GM19025 (cell line): ENCODE results near the gene TTC39C.

Experiments used
- ATAC-seq: cut with Tn5 transposase; IDR thresholded peaks from one replicate; pipeline ENCODE4 v1.9.1; 2021; ENCODE audit warnings: mild to moderate bottlenecking, low read depth, moderate library complexity; ENCODE audit not compliant: unreplicated experiment

Gene TTC39C

DNA sequence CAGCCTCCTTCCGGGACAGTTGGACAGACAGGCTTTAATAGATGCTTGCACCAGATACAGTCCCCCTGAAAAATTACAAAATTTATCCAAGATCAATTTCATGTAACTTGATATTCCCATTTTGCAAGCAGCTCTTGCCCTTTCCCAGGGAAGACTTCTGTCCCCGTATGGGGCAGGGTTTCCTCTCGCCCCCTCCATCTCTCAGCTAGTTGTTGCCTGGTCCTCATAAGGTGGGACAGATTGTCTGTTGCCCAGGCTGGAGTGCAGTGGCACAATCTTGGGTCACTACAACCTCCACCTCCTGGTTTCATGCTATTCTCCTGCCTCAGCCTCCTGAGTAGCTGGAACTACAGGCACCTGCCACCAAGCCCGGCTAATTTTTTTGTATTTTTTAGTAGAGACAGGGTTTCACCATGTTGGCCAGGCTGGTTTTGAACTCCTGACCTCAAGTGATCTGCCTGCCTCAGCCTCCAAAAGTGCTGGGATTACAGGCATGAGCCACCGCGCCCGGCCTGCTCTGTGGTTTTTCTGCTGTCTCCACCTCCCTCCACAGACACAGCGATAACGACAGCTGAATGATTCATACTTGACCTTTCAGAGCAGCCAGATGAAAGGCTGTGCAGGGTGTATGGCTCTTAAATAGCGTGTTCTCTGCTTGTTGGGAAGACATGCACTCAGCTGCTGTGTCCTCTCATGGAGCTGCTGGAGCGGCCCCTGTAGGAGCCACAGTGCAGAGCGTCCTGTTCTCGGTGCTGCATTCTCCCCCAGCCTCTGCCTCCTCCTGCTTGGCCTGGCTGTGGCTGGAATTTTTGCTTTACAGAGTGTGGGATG lies 61.4 kb downstream of the TTC39C start:
- ATAC-seq: no peak

DNA sequence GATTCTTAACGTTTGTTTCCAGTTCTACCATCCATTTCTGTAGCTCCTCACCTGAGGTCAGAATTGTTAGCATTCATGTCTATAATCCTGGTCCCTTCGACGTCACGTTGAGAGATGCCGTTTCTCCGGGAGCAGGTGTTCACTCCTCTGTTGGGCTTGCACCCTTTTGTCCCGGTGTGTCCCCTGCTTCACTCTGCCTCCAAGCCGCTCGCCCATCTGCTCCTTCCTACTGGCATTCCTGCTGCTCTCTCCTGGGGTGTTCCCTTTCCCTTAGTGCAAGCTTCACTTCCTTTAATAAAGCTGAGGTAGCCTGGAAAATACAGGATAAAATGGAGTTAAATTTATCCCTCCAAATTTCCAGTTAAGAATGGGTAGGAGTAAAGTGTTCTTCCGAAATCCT lies 62.4 kb downstream of the TTC39C start:
- no peak for ATAC-seq

DNA sequence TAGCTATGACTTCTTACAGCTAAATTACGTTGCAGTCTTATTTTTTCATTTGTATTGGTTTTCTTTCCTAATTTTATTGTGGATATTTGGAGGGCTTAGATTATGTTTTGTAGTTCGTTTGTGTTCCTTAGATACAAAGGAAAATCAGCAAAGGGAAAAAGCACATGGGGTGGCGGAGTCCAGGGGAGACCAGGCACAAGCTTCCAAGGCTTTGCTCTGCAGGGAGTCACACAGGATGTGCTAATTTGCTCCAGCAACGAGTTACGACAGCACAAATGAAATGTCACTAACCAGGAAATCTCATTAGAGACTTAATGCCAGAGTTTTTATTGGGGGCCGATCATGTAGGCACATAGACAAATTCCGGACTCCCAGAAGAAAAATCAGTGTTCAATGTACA lies 63.8 kb downstream of the TTC39C start:
- no peak for ATAC-seq

DNA sequence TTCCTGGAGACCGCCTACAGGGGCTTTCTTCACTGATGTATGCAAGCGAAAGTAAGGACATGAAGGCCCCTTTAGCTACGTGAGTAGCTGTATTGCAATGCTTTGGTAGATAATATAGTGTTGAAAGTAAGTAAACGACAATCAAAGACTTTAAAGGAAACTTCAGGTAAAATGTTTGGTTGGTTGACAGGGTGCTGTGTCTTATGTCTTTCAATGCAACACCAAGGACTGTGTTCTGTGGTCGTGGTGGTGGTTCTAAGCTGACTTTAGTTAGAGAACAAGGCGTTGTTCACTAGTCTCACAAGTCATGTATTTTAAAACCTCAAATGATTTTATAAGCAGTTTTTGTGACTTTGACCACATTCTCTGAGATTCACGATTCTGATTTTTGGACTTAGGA lies 66.3 kb downstream of the TTC39C start:
- ATAC-seq: no peak

DNA sequence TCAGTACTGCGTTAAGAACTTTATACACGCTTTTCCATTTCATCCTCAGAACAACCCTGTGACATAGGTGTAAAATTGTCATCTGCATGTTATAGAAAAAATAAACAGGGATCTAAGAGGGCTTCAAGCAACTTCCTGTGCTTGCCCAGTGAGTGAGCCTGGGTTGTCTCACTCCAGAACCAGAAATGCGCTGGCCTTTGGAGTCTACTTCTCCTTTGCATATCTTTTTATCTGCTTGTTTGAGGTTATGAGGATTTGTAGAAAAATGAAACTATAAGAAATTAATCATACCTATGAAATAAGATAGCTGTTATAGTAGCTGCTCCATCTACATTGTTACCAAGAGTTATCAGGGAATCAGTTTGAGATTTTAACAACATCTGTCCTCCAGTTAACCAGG lies 69.0 kb downstream of the TTC39C start:
- no peak for ATAC-seq

DNA sequence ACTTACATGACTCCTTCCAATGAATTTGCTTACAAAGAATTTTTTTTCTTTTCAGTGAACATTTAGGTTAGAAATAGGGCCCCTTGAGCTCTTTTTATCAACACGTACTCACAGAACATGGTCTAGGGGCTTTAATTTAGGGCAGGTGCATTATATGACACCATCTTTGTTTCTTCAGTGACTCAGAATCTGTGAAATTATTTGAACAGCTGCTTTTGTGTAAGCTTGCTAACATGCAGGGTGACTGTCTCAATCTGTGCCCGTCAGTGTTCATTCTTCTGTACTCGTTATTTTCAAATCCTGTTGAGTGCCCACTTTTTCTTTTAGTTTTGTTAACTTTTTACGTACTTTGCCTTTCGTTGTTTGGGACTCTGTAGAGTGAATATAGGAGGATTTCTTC lies 71.5 kb downstream of the TTC39C start:
- no peak for ATAC-seq

DNA sequence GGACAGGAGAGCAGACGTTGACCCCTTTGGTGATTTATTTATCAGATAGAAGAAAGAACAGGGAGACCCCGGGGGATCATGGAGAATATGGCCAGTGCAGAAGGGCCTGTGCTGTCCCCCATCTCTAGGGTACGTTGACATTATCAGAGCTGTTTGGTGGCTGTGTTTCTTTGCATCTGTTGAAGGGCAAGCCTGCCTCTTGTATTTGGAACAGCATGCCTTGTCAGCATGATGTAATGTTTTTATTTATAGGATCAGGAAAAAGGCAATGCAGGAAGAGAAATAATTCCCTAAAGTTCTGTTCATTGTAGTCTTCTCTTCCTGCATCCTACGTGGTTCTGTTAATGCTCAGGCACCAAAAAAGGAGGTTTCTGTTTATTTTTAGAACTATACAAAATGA lies 74.5 kb downstream of the TTC39C start:
- no peak for ATAC-seq

DNA sequence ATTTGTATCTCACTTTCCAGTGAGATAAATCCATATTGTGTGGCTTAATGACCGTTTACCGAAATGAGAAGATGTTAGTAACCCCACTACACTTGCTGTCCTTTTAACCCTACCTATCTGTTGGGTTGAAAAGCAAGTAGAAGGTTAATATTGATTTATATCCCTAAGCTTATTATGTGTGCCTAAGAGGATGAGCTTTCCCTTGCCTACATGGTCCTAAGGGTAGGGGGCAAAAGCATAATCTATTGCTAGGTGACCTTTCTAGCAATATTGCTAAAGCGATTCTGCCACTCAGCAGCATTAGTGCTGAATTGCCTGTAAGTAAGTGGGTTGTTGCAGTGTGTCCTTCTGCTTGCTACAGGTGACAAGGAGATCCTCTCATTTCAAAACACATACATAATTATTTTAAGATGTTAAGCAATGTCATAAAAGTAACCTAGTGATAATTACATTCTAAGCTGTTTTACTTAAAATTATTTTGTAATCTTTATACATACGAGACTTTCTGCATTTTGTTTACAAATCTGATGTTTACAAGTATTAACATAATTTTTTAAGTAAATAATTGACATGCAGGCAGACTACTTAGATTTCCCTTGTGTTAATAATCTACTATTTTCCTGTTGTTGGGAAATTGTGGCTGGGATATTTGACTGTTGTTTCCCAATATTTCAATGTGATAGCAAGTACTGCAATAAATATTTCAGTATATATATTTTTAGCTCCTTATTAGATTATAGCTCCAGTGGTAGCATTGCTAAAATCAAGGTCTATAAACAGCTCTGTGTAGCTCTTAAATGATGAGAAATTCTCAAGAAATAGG lies 75.2 kb downstream of the TTC39C start:
- ATAC-seq: no peak

DNA sequence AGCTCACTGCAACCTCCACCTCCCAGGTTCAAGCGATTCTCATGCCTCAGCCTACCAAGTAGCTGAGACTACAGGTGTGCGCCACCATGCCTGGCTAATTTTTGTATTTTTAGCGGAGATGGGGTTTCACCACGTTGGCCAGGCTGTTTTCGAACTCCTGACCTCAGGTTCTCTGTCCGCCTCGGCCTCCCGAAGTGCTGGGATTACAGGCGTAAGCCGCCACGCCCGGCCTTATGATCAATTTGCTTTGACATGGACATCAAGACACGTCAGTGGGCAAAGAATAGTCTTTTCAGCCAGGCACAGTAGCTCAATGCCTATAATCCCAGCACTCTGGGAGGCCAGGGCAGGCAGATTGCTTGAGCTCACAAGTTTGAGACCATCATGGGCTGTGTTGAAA lies 76.3 kb downstream of the TTC39C start:
- ATAC-seq: no peak

DNA sequence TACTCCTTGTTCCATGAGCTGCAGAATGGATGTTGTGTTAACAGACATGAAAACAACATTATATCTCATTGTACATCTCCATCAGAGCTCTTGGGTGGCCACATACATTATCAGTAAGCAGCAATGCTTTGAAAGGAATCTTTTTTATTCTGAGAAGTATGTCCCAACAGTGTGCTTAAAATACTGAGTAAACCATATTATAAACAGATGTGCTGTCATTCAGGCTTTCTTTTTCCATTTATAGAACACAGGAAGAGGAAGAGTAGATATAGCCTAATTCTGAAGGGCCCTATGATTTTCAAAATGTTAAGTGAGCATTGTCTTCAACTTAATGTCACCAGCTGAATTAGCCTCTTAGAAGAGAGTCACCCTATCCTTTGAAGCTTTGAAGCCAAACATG lies 80.0 kb downstream of the TTC39C start:
- no peak for ATAC-seq

DNA sequence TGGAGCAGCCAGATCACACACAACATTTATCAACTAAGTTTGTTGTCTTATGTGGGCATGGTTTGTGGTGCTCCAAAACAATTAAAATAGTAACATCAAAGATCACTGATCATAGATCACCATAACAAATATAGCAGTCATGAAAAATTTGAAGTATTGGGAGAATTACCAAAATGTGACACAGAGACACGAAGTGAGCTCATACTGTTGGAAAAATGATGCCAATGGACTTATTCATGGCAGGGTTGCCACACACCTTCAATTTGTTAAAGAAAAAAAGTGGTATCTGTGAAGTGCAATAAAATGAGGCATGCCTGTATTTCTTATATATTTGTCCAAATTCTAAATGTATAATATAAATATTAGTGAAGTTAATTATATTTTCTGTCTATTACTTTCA lies 81.4 kb downstream of the TTC39C start:
- ATAC-seq: no peak

DNA sequence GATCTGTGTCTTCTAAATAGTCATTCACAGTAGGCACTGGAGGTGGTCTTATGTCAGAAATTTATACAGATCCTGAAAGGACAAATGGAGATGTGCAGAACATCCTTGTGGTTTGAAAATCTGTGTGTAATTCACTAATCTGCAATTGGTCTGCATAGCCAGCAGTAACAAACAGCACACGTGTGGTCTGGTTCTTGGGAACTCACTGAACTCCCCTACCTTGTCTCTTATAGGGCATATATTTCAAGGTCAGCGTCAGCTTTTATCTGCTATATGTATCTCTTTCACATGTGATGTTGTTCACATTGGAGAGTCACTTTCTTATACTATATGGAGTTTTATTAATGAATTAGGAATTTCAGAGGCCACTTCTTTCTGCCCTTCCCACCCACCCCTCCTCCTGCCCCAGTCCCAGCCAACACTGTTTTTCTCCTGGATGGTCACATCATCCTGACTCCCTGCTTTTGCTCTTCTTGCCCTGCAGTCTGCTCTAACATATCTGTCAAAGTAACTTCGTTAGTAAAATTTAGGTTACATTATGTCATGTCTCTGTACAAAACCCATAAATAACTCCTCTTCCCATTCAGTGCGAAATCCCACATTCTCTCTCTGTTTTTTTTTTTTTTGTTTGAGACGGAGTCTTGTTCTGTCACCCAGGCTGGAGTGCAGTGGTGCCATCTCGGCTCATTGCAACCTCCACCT lies 88.9 kb downstream of the TTC39C start:
- no peak for ATAC-seq

DNA sequence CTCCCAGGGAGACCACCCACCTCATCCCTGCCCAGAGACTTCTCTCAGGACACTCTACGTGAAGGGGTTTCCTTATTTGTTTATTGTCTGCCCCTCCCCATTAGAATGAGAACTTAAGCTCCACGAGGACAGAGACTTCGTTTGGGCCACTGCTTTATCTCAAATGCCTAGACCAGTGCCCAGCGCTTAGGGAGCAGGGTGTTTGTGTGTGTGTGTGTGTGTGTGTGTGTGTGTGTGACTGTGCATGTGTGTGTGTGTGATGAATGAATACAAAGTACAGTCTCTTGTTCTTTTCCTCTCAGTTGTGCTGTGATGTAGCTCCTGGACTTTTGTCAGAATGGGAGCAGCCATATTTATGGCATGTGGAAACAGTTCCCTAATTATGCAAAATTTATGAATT lies 89.9 kb downstream of the TTC39C start:
- ATAC-seq: no peak

DNA sequence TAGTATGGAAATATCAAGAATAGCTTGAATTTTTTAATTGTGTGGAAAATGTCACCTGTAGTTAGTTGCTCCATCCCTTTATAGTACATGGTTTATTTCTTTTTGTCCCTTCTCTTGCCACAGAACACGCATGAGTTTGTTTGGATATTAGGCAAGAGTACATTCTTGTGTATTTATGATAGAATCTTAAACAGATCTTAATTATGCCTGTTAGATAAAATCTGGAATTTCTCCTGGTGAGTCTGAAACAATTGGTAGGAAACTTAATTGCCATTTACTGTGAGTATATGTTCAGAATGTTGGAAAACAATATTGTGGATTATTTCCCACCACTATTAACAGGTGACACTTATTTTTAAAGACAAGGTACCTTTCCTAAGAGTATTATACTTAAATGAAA lies 94.1 kb downstream of the TTC39C start:
- ATAC-seq: no peak

DNA sequence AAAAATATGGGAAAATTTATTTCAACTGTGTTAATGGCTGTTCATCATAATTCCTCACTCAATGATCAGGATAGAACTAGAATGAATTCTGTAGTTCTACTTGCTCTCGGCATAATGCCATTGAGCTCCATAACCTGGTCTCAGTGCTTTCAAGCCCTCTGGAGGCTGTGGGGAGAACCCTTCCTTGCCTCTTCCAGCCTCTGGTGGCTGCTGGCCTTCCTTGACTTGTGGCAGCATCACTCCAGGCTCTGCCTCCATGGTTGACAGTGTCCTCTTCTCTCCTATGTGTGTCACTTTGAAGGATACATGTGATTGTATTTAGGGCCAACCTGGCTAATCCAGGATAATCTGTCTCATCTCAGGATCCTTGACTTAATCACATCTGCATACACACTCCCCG lies 97.4 kb downstream of the TTC39C start:
- no peak for ATAC-seq

DNA sequence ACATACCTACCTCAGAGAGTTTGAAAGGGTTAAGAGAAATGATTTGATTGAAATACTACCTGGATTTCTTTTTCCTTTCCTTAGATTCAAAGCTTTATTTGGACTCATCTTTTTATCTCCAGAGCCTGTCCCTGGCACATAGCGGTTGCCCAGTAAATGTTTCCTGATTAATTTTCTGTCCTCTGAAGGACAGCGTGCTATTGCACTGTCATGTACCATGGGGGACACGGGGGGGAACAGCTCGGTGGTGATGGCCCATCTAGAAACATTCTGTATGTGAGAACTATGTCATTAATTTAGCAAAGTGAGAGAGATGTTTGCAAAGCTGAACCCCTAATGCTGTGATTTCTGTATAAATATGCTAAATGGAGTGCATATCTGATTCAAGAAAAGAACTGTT lies 97.9 kb downstream of the TTC39C start:
- no peak for ATAC-seq

DNA sequence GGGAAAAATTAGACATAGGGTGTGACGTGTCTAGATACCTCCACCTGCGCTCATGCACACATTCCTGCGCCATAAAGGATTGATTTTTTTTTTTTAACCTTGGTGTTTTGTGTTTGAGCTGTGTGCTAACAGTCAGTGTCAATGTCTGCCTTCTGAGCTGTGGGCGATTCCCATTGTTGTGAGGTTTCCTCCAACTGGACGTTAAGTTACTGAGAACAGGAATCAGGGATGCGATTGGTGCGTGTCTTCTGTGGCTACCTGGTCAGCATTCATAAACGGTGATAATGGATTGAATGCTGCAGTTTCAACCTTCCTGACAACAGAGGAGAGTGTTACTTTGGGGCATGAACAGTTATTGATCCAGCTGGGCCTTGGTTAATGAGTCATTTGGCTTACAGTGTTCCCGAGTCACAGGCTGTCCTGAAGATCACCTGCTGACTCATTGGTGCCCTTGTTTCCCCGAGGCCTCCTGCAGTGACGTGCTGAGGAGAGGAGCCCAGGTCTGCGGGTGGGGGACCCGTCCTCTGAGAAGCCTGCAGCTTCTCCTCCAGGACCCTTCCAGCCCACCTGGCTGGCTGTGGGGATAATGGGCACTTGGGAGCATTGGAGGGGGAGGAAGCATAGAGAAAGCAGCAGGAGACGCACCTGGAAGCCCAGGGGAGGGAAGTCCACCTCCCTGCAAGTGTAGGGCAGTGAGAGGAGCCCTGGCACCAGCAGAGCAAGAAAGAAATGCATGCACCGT lies 98.5 kb downstream of the TTC39C start:
- ATAC-seq: no peak

DNA sequence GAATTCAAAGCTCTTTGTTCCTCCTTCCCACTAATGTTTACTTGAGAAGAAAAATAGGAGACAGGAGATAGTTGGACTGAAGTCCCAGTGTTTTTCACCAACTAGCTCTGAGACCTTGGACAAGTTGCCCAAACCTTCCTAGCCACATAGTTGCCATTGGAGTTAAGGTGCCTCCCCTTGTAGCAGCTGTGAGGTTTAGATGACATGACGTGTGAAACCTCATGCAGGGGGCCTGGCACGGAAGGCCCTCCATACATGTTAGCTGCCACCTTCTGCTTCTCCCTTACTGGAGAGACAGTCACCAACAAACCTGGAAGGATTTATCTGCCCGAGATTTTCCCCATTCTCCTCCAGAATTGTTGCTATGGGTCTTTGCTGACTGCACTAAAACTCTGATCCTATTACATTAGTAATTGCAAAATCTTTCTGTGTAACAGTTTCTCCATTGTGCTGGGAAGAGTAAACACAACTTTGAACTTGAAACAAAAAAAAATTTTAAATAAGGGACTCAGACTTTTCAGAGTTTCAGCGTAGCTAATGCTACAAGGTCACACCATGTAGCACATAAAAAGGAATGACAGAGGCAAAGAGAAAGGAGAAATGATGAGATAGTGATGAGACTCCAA lies 100.5 kb downstream of the TTC39C start:
- ATAC-seq: no peak

DNA sequence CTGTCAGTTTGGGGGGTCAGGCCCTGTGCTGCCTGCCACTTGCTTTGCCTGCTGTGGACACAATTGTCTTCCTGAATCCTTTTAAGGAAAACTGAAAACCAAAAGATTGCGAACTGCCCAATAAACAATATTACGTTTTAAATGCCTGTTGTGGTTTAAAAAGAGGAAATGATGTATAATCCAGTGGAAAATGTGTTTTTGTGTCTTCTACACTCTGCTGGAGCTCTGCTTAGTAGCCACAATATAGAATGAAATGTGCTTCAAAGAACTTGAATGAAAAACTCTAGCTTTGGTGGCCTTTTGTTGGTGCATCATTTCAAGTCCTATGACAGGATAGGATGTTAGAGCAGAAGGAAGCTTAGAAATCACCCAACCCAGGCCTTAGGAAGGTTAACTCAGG lies 101.1 kb downstream of the TTC39C start:
- ATAC-seq: no peak
